GM18867 (cell line): ENCODE data around the gene SFXN3.

ENCODE experiments used
- ATAC-seq: cut with Tn5 transposase; IDR thresholded peaks from one replicate; pipeline ENCODE4 v1.9.1; 2021; ENCODE audit warnings: mild to moderate bottlenecking, moderate library complexity; ENCODE audit not compliant: unreplicated experiment

SFXN3 gene

GRCh38 chr10:101055411-101055810 lies 24.4 kb downstream of the SFXN3 start:
- no peak for ATAC-seq

- no peak for ATAC-seq
Measured at GRCh38 chr10:101056365-101057151, 25.5 kb downstream of the SFXN3 start.

GRCh38 chr10:101060036-101060950 lies 29.3 kb downstream of the SFXN3 start:
- ATAC-seq = peak; percentile 34

- peak; percentile 59 for ATAC-seq
Measured at GRCh38 chr10:101060951-101061623, 30.1 kb downstream of the SFXN3 start.

DNA sequence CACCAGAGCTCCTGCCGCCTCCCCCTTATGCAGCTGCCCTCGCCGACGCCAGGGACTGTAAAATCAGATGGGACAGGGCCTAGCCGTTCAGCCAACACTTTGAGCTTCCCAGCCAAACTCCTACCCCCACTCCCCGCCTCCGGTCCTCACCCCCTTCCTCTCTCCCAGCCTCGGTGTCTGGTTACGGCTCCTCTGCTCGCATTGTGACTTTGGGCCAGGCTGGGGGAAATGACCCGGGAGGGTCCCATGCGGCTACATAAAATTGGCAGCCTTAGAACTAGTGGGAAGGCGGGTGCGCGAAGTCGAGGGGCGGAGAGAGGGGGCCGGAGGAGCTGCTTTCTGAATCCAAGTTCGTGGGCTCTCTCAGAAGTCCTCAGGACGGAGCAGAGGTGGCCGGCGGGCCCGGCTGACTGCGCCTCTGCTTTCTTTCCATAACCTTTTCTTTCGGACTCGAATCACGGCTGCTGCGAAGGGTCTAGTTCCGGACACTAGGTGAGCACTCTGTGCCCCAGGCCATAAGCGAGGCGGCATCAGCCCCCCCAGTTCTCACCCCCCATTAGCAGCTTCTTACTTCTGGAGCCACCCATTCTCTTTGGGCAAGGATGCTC lies 30.7 kb downstream of the SFXN3 start, which contains the start of gene KAZALD1:
Gene KAZALD1, plus strand, starts transcription at position 366 of the 608 bp plus-strand sequence. CDS start 604 bp downstream, outside the sequence.
- no peak for ATAC-seq

DNA sequence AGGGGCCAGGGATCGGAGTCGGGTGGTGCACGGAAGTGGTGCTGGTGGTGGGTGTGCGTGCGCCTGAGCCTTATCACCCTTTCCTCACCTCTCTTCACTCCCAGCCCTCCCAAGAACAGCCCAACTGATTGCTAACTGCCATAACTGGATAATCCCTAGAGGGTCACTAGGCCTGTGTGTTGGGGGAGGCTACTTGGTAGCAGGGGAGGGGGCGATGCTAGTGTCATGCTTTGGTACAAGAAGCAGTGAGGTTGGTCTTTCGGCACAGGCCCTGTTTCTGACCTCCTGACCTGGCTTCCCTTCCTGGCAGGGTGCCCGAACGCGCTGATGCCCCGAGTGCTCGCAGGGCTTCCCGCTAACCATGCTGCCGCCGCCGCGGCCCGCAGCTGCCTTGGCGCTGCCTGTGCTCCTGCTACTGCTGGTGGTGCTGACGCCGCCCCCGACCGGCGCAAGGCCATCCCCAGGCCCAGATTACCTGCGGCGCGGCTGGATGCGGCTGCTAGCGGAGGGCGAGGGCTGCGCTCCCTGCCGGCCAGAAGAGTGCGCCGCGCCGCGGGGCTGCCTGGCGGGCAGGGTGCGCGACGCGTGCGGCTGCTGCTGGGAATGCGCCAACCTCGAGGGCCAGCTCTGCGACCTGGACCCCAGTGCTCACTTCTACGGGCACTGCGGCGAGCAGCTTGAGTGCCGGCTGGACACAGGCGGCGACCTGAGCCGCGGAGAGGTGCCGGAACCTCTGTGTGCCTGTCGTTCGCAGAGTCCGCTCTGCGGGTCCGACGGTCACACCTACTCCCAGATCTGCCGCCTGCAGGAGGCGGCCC lies 31.4 kb downstream of the SFXN3 start:
- peak; percentile 37 for ATAC-seq

DNA sequence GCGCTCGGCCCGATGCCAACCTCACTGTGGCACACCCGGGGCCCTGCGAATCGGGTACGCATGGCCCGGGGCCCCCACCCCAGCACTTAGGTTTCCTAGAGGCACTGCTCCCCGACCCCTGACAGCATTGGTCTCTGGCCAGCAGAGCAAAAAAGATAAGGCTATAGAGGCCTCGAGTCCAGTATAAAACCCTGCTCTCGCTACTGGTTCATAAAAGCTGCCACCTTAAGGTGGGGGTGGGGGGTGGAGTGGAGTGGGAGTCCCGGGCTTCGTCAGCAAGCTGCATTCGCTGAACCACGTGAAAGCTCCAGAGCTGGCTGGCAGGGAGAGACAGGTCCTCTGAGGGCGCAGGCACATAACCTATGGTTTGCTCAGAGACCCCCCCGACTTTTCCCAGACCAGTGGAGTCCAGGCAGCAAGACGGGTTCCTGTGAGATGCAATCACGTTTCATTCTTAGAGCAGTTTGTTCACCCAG lies 32.1 kb downstream of the SFXN3 start:
- no peak for ATAC-seq

DNA sequence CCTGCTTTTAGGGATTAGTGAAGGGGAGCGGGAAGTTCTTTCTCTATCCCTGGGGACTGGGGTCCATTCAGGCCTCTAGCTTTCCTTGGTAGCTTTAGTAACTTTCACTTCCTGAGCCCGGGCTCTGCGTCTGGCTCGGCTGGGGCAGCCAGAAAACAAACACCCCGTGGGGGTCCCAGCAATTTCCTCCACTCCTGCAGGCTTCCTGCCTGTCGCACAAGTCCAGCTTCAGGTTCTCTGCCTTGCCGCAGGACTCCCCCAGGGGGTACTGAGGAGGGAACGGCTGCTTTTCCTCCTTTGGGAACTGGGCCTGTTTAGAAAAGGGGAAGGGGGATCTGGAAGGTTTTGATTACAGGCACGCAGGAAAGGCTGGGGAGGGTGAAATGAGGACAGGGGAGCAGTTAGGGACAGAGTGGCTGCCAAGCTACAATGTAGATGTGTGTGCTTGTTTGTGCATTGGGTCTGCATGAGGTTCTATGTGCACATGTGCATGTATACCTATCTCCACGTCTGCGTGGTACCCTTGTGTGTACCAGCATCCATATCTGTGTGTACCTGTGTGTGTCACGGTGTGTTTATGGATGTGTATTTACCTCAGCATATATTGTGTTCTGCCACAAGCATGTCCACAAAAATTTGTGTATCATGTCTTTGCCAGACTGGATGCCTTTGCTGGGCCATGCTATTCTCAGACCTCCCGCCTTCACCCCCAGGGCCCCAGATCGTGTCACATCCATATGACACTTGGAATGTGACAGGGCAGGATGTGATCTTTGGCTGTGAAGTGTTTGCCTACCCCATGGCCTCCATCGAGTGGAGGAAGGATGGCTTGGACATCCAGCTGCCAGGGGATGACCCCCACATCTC lies 32.7 kb downstream of the SFXN3 start:
- no peak for ATAC-seq

- ATAC-seq = no peak
Measured at GRCh38 chr10:101064415-101065030, 33.5 kb downstream of the SFXN3 start.

- no peak for ATAC-seq
Measured at GRCh38 chr10:101065481-101066145, 34.6 kb downstream of the SFXN3 start.

- ATAC-seq = no peak
Measured at GRCh38 chr10:101066146-101066895, 35.3 kb downstream of the SFXN3 start.

- ATAC-seq = no peak
Measured at GRCh38 chr10:101066896-101067355, 35.9 kb downstream of the SFXN3 start.

DNA sequence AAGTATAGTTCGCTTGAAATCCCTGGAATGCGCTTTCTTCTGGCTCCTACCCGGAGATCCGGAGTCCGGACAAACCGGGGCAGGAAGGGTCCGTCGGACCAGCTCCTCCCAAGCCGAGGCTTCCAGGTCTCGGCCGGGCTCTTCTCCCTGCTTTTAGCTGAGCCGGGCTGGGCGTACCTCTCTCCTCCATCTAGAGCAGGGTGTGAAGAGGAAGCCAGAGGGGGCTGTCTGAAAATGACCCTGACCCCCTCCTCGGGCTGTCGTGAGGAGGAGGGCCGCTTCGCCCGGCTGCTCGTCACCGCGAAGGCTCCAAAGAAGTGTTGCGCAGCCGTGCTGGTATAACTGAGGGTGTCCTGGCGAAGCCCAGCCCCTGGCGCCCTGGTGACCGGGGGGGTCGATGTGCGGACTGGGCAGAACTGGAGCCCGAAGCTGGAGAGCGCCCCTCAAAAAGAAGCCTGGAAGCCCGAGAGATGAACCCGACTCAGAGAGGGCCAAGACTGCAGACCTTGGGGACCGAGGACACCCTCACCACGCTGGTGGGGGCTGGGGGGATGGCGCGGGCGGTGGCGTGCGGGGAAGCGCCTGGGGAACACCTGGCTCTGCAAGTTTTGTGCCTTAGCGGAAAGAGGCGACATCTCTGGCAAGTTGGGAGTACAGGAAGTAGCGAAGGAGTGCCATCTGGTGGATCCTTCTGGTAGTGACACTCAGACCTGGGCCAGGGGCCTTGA lies 36.5 kb downstream of the SFXN3 start:
- no peak for ATAC-seq

- no peak for ATAC-seq
Measured at GRCh38 chr10:101069441-101069840, 38.4 kb downstream of the SFXN3 start.

- no peak for ATAC-seq
Measured at GRCh38 chr10:101070098-101070497, 39.1 kb downstream of the SFXN3 start.

- no peak for ATAC-seq
Measured at GRCh38 chr10:101071267-101071884, 40.3 kb downstream of the SFXN3 start.
